Endodermal cell (in vitro differentiated cells): ENCODE results near the gene SPOCK1. TPM values are rescaled to one million over a fixed set of nuclear protein-coding genes. Genes with fewer than 3 reads are reported as not detected.

Source experiments
- DNase-seq: peaks from one replicate; pipeline ENCODE4 v3.0.0-alpha.2; 2017
- H3K27ac ChIP-seq: 2 replicates; pipeline ENCODE4 v1.5.1; 2013; ENCODE audit warnings: mild to moderate bottlenecking, low read depth, low read length, moderate library complexity
- H3K27me3 ChIP-seq: 2 replicates; pipeline ENCODE4 v1.6.1; 2013; ENCODE audit warnings: mild to moderate bottlenecking, low read length, moderate library complexity; ENCODE audit not compliant: insufficient read depth, control insufficient read depth, poor library complexity, severe bottlenecking
- H3K36me3 ChIP-seq: 2 replicates; pipeline ENCODE4 v1.7.0; 2013; ENCODE audit warnings: mild to moderate bottlenecking, low read length, moderate library complexity; ENCODE audit not compliant: control insufficient read depth, insufficient read depth
- H3K4me1 ChIP-seq: one replicate; pipeline ENCODE4 v1.7.0; 2013; ENCODE audit warnings: low read length; ENCODE audit not compliant: control insufficient read depth, insufficient read depth
- H3K4me3 ChIP-seq: 2 replicates; pipeline ENCODE4 v1.5.1; 2013; ENCODE audit warnings: mild to moderate bottlenecking, low read length, moderate library complexity
- H3K9ac ChIP-seq: 2 replicates; pipeline ENCODE4 v1.6.1; 2013; ENCODE audit warnings: mild to moderate bottlenecking, low read length, moderate library complexity; ENCODE audit not compliant: poor library complexity, severe bottlenecking; ENCODE audit errors: extremely low read depth
- H3K9me3 ChIP-seq: 2 replicates; pipeline ENCODE4 v1.6.1; 2013; ENCODE audit warnings: mild to moderate bottlenecking, low read length, moderate library complexity; ENCODE audit not compliant: control insufficient read depth
- H3K27ac Mint-ChIP-seq: 2 replicates; pipeline ENCODE4 v1.8.0; 2020; ENCODE audit warnings: mixed read lengths
- H3K27me3 Mint-ChIP-seq: 2 replicates; pipeline ENCODE4 v1.8.0; 2021; ENCODE audit warnings: mild to moderate bottlenecking, mixed read lengths; ENCODE audit not compliant: insufficient read depth
- H3K36me3 Mint-ChIP-seq: 2 replicates; pipeline ENCODE4 v1.8.0; 2020; ENCODE audit warnings: low read depth, mixed read lengths
- H3K4me1 Mint-ChIP-seq: 2 replicates; pipeline ENCODE4 v1.8.0; 2020; ENCODE audit warnings: mixed read lengths
- H3K4me3 Mint-ChIP-seq: 2 replicates; pipeline ENCODE4 v1.8.0; 2020; ENCODE audit warnings: mild to moderate bottlenecking, moderate library complexity, mixed read lengths
- H3K9me3 Mint-ChIP-seq: 2 replicates; pipeline ENCODE4 v1.8.0; 2020; ENCODE audit warnings: mild to moderate bottlenecking, mixed read lengths
- WGBS, 2 experiments: methylation state at CpG; one replicate each; pipeline versions ENCODE4 v1.1.5 to v1.1.7; 2013; ENCODE audit warnings: missing lambda C conversion rate in 2 of 2, mixed read lengths in 1 of 2; ENCODE audit not compliant: insufficient coverage in 1 of 2, insufficient read length in 1 of 2; 5-methylcytosine and 5-hydroxymethylcytosine counted together
- total RNA-seq, 2 donors: library from RNA; stranded (reverse); fragmentation: NEBNext Ultra II Directional in 1 of 2; extraction: Animal tissue kit (Norgen Biotek cat#: 25700) in 1 of 2; gene quantifications; 2 replicates in 1 of 2; 3 replicates in 1 of 2; pipeline ENCODE4 v1.2.1, GENCODE V29; 2021
- TF ChIP-seq, protein P1 (sequence below): fragments of 200-600 bp; sonication (generic); conservative IDR thresholded peaks from 2 replicates; pipeline ENCODE4 v1.5.0; 2021; ENCODE audit warnings: antibody characterized with exemption, mild to moderate bottlenecking

The SPOCK1 gene
- total RNA-seq, 2 donors from 2014 or later, result 25.8 to 39.8 TPM

DNA sequence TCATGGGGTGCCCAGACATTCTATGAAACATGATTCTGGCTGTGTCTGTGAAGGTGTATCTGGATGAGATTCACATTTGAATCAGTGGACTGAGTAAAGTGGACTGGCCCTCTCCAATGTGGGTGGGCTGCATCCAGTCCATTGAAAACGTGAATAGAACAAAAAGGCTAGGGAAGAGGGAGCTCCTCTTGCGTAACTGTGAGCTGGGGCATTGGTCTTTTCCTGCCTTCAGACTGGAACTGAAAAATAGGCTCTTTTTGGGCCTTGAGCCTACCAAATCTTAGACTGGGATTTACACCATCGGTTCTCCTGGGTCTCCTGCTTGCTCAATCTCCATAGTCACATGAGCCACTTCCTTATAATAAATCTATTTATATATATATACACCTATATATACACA, 170.1 kb downstream of the SPOCK1 start:
- TF ChIP-seq, protein P1, sequence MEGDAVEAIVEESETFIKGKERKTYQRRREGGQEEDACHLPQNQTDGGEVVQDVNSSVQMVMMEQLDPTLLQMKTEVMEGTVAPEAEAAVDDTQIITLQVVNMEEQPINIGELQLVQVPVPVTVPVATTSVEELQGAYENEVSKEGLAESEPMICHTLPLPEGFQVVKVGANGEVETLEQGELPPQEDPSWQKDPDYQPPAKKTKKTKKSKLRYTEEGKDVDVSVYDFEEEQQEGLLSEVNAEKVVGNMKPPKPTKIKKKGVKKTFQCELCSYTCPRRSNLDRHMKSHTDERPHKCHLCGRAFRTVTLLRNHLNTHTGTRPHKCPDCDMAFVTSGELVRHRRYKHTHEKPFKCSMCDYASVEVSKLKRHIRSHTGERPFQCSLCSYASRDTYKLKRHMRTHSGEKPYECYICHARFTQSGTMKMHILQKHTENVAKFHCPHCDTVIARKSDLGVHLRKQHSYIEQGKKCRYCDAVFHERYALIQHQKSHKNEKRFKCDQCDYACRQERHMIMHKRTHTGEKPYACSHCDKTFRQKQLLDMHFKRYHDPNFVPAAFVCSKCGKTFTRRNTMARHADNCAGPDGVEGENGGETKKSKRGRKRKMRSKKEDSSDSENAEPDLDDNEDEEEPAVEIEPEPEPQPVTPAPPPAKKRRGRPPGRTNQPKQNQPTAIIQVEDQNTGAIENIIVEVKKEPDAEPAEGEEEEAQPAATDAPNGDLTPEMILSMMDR, result no peak
- H3K4me1 Mint-ChIP-seq, result peaks cover 16% of the 10 kb centered on the region
- peaks cover 1% of the 10 kb centered on the region for H3K27me3 Mint-ChIP-seq
- no peak overlapping the region for H3K9ac ChIP-seq
- no peak overlapping the region for H3K4me3 ChIP-seq
- H3K27me3 ChIP-seq, result no peaks in the 10 kb centered on the region
- H3K9me3 ChIP-seq, result no peaks in the 10 kb centered on the region
- no peak overlapping the region for H3K27ac ChIP-seq
- no peaks in the 10 kb centered on the region for H3K9me3 Mint-ChIP-seq
- 83 to 89% methylated on average over 2 to 3 of the region's 3 CpGs for WGBS, 2 experiments
- no peaks in the 10 kb centered on the region for H3K36me3 Mint-ChIP-seq
- H3K4me3 Mint-ChIP-seq, result no peak overlapping the region
- H3K27ac Mint-ChIP-seq, result no peak overlapping the region
- DNase-seq, result no peak
- peaks cover 4% of the 10 kb centered on the region for H3K4me1 ChIP-seq
- H3K36me3 ChIP-seq, result no peaks in the 10 kb centered on the region

- Mint-ChIP-seq H3K4me3 (no peak overlapping the region), H3K36me3 (no peaks in the 10 kb centered on the region), H3K27me3 (no peaks in the 10 kb centered on the region), H3K4me1 (peaks cover 20% of the 10 kb centered on the region), H3K9me3 (no peaks in the 10 kb centered on the region), H3K27ac (no peak overlapping the region)
- DNase-seq, result no peak
- Histone ChIP-seq H3K9me3 (no peaks in the 10 kb centered on the region), H3K27me3 (no peaks in the 10 kb centered on the region), H3K4me1 (peaks cover 4% of the 10 kb centered on the region), H3K27ac (no peak overlapping the region), H3K4me3 (no peak overlapping the region), H3K9ac (no peak overlapping the region), H3K36me3 (no peaks in the 10 kb centered on the region)
- 90 to 100% methylated on average over 4 to 9 of the region's 9 CpGs for WGBS, 2 experiments
- TF ChIP-seq, protein P1, result no peak
Measured at GRCh38 chr5:137328463-137328862, 170.7 kb downstream of the SPOCK1 start.

- TF ChIP-seq, protein P1, result no peak
- Mint-ChIP-seq H3K27ac (no peak overlapping the region), H3K9me3 (peaks cover 5% of the 10 kb centered on the region), H3K36me3 (no peaks in the 10 kb centered on the region), H3K4me3 (no peak overlapping the region), H3K4me1 (peaks cover 4% of the 10 kb centered on the region), H3K27me3 (no peaks in the 10 kb centered on the region)
- Histone ChIP-seq H3K4me3 (no peak overlapping the region), H3K4me1 (no peaks in the 10 kb centered on the region), H3K9me3 (peaks cover 21% of the 10 kb centered on the region), H3K27ac (no peak overlapping the region), H3K27me3 (no peaks in the 10 kb centered on the region), H3K9ac (no peak overlapping the region), H3K36me3 (no peaks in the 10 kb centered on the region)
- DNase-seq, result no peak
- WGBS, 2 experiments, result 93 to 94% methylated on average over 2 to 4 of the region's 4 CpGs
Measured at GRCh38 chr5:137325721-137326120, 173.4 kb downstream of the SPOCK1 start.
